ENCODE measurements around the gene TRIM23.

DNA sequence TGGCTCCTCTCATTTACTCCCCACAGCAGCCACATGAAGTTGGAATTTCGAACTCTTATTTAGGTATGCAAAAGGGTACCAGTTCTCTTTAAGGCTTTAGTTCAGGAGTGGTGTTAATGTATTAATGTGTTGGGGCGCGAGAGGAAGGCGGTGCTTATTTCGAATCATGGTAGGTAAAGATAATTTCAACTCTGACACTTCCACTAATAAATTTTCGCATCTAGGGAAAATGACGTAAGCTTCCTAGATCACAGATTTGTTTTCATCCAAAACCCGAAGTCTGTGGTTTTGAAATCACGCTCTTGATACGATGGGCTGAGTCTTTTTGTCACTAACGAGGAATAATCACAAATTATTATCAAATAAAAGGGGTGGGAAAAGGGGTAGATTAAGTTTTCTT is 60.4 kb downstream of the TRIM23 start:
- TF ChIP-seq YY1 (IDR thresholded peaks at IDR 0.05; ENCODE audit: insufficient read depth, insufficient read length), result no peak
- TF ChIP-seq ZNF274 (IDR thresholded peaks at IDR 0.05; ENCODE audit: low read depth, low read length), result no peak

Data from NT2/D1 (cell line).